GM18505 (cell line): ENCODE results near the gene CUEDC1.
A peak's percentile ranks its signal among the peaks of the same experiment; 100 is the strongest.
"Not testable (repeated sequence)": the region's sequence is repeated elsewhere in the genome, so short reads cannot be mapped to it uniquely, and the experiment has no call there.

Experiments
- ATAC-seq: cut with Tn5 transposase; IDR thresholded peaks from one replicate; pipeline ENCODE4 v1.9.1; 2021; ENCODE audit not compliant: unreplicated experiment
- POLR2A ChIP-seq: IDR thresholded peaks from 4 replicates; pipeline ENCODE4 v1.6.1; 2011; ENCODE audit warnings: borderline replicate concordance; ENCODE audit not compliant: insufficient read depth, insufficient read length; ENCODE audit errors: extremely low read depth

Gene CUEDC1

GRCh38 chr17:57959929-57960328 is 4.7 kb upstream of the CUEDC1 start:
- TF ChIP-seq POLR2A, result no peak
- no peak for ATAC-seq

GRCh38 chr17:57958391-57958790 is 3.2 kb upstream of the CUEDC1 start:
- ATAC-seq, result not testable (repeated sequence)

GRCh38 chr17:57957886-57958285 is 2.7 kb upstream of the CUEDC1 start:
- no peak for TF ChIP-seq POLR2A
- ATAC-seq, result no peak

GRCh38 chr17:57957120-57957850 is 2.1 kb upstream of the CUEDC1 start:
- no peak for TF ChIP-seq POLR2A
- no peak for ATAC-seq

- no peak for TF ChIP-seq POLR2A
- ATAC-seq, result peak; percentile 42
Measured at GRCh38 chr17:57956291-57957119, 1.3 kb upstream of the CUEDC1 start.

GRCh38 chr17:57954397-57955182 is 622 bp downstream of the CUEDC1 start:
- TF ChIP-seq POLR2A, result no peak
- ATAC-seq, result peak; percentile 36

- ATAC-seq, result no peak
- TF ChIP-seq POLR2A, result no peak
Measured at GRCh38 chr17:57953705-57954396, 1.4 kb downstream of the CUEDC1 start.

GRCh38 chr17:57953219-57953618 is 2.0 kb downstream of the CUEDC1 start:
- no peak for TF ChIP-seq POLR2A
- no peak for ATAC-seq

GRCh38 chr17:57949649-57950048 is 5.6 kb downstream of the CUEDC1 start:
- ATAC-seq, result no peak
- no peak for TF ChIP-seq POLR2A

- no peak for TF ChIP-seq POLR2A
- no peak for ATAC-seq
Measured at GRCh38 chr17:57948555-57949420, 6.4 kb downstream of the CUEDC1 start.

- TF ChIP-seq POLR2A, result no peak
- no peak for ATAC-seq
Measured at GRCh38 chr17:57948169-57948554, 7.0 kb downstream of the CUEDC1 start.

GRCh38 chr17:57947369-57947768 is 7.8 kb downstream of the CUEDC1 start:
- TF ChIP-seq POLR2A, result no peak
- ATAC-seq, result no peak

- peak; percentile 80 for ATAC-seq
- no peak for TF ChIP-seq POLR2A
Measured at GRCh38 chr17:57946798-57947358, 8.3 kb downstream of the CUEDC1 start.
